T1000 (cell line): ENCODE measurements around the gene COPS7A.

ENCODE experiments used
- DNase-seq: peaks from one replicate; lab custom pipeline; 2025; ENCODE audit warnings: mixed read lengths; lab: John Stamatoyannopoulos, UW

The COPS7A gene

DNA sequence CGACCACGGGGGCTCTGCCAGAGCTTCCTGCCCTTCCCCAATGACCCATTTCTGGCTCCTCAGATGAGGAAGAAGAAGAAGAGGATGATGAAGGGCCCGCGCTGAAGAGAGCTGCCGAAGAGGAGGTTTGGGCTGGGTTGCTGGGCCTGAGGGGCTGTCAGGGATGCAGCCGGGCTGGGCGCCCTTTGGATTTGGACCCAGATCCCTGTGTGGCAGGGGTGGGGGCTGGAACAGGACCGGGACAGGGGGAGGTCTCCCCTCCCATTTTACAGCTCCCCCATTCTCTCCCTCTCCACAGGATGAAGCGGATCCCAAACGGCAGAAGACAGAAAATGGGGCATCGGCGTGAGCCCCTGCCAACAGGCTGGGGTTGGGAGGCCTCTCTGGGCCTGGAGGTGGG, 46.2 kb downstream of the COPS7A start:
- no peak for DNase-seq

DNA sequence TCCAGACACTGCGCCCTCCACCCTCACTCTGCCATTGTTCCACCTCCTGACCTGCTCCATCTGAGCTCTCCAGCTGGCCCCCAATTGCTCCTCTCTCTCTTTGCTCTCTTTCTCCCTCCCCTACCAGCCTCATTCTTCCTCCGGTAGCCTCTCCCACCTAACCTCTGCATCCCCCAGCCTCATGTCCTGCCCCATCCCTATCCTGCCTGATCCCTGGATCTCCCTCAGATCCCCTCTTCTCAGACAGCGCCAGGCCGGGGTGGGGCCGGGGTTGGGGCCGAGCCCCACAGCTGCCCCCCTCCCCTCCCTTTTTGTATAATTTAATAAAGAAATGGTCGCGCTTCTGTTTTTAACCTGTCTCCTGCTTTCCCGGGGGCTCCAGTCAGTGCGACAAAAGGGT, 46.8 kb downstream of the COPS7A start:
- no peak for DNase-seq

- no peak for DNase-seq
Measured at GRCh38 chr12:6771091-6771495, 47.2 kb downstream of the COPS7A start.

GRCh38 chr12:6771509-6772330, 47.9 kb downstream of the COPS7A start:
- DNase-seq = no peak

- no peak for DNase-seq
Measured at GRCh38 chr12:6772331-6772695, 48.5 kb downstream of the COPS7A start, which contains the start of gene LAG3. LAG3 (plus strand) TSS chr12:6772520; CDS start chr12:6772853, 333 bp downstream.

GRCh38 chr12:6772726-6773589, 49.1 kb downstream of the COPS7A start:
- no peak for DNase-seq

GRCh38 chr12:6773590-6774351, 49.9 kb downstream of the COPS7A start:
- no peak for DNase-seq

DNA sequence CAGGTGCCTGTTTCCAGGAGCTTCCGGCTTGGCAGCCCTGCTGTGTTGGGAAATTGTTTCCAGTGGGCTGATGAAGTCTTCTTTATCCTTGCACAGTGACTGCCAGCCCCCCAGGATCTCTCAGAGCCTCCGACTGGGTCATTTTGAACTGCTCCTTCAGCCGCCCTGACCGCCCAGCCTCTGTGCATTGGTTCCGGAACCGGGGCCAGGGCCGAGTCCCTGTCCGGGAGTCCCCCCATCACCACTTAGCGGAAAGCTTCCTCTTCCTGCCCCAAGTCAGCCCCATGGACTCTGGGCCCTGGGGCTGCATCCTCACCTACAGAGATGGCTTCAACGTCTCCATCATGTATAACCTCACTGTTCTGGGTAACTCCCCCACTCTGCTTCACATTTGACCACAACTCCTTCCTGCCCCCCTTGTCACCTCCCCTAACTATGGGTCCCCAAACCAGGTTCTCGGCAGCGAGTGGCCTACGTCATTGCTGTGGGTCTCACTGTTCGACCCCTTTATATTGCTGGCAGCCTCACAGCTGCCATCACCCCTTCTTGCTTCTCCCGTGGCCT, 50.7 kb downstream of the COPS7A start:
- no peak for DNase-seq

DNA sequence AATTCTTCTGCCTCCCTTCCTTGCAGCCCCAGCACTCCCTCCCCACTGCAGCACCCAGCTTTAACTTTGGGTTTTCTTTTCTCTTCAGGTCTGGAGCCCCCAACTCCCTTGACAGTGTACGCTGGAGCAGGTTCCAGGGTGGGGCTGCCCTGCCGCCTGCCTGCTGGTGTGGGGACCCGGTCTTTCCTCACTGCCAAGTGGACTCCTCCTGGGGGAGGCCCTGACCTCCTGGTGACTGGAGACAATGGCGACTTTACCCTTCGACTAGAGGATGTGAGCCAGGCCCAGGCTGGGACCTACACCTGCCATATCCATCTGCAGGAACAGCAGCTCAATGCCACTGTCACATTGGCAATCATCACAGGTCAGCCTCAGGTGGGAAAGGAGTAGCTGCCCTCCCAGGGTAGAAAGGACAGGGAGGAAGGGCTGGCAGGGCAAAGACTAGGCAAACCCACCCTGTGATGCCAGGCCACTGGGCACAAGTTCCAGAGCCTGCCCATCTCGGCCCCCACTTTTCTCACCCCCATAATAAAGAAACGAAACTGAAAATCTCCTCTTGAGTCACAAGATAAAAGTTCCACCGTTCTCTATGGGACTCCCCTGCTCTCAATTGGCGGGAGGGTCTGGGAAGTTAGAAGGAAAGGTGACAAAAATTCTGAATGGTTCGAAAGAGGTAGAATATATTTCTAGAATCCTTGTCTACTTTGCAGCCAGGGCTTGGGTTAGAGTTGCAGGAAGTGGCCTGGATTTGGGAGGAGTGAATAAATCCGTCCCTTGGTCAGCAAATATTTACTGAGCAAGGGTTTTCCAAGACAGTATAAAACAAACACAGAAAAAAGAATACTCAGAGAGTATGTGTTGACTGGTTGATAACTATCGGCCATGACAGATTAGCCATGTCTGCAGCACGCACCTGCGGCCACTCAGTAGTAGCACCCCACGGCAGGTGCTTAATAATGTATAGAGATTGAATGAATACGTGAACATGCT, 51.6 kb downstream of the COPS7A start:
- no peak for DNase-seq

GRCh38 chr12:6777386-6777785, 53.5 kb downstream of the COPS7A start:
- no peak for DNase-seq

DNA sequence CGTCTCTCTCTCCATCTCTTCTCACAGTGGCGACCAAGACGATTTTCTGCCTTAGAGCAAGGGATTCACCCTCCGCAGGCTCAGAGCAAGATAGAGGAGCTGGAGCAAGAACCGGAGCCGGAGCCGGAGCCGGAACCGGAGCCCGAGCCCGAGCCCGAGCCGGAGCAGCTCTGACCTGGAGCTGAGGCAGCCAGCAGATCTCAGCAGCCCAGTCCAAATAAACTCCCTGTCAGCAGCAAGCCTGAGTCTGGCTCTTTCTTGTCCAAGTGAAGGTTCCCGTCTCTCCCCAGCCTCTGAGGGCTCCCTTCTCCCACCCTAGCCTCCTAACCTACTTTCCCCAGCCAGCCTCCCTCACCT, 54.3 kb downstream of the COPS7A start:
- DNase-seq = no peak

DNA sequence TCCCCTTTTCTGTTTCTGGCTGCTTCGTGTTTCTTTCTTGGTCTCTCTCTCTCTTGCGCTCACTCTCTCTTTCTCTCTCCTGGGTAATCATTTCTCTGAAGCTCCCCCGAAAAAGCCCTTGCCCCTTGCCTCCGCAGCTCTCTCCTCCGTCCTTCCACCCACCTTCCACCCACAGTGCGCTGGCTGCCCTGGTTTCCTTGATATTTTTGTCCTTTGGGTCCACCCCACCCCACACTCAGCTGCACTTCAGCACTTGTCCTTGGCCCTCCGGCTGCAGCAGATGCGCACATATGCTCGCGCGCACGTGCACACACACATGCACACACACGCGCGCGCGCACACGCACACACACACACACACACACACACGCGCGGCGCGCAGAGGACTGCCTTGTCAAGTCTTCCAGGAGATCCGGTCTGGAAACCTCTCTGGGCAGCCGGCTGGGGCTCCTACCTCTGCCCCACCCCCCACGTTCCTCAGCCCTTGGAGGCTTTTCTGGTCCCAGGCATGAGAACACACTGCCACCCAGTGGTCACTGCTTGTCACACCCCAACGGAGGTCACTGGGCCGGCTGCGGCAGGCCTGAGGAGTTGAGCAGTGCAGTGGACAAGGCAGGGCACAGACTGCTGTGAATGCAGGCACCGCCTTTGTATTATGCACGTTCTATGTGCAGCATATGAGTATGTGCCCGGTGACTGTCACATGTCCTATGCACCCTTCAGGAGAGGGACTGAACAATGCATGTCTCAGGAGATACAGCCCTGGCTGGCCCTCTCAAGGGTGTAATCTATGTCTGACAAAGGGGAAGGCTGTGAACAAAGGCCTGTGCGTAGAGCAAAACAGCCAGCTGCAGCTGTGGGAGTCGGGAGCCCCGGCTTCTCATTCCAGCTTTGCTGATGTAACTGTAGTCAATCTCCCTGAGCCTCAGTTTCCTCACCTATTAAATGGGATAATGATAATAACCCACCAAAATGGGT, 55.0 kb downstream of the COPS7A start:
- peak; percentile 87 for DNase-seq

DNA sequence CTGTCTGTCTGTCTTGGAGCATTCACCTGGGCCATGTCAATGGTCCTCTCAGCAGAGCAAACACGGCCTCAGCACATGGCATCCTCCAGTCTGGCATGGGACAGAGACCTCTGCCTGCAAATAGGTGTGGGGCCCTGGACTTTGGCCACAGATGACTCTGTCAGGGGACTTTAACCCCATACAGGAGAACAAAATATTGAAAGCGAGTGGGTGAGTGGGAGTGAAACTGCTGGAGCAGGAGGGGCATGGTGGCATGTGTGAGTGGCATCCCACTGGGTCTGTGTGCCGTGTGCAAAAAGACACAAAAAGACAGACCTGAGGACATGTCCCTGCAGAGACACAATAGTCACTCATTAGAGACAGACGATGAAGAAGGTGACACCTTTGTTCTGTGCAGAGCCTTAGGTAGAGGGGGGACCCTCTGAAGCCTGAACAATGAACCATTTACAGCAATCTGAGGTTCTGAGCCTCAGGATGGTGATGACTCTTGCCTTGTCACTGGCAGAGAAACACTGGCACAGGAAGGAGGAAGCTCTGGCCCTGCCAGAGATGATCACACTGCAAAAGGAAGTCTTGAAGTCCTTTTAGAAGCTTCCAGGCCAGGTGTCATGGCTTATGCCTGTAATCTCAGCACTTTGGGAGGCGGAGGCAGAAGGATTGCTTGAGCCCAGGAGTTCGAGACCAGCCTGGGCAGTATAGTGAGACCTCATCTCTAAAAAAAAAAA, 56.0 kb downstream of the COPS7A start:
- DNase-seq = no peak

- no peak for DNase-seq
Measured at GRCh38 chr12:6780573-6780972, 56.7 kb downstream of the COPS7A start.
